Loucy (cell line): ENCODE measurements around the gene BEST4.

Experiments
- H2AFZ ChIP-seq: fragments of 200-600 bp; sonication (generic); 2 replicates; pipeline ENCODE4 v1.6.0; 2016; ENCODE audit warnings: antibody characterized with exemption, mild to moderate bottlenecking, low read length, moderate library complexity
- H3F3A ChIP-seq: fragments of 200-600 bp; 2 replicates; pipeline ENCODE4 v1.6.0; 2016; ENCODE audit warnings: antibody characterized with exemption, low read depth, mild to moderate bottlenecking
- H3K27me3 ChIP-seq: fragments of 200-600 bp; sonication (generic); 2 replicates; pipeline ENCODE4 v1.6.1; 2014; ENCODE audit warnings: low read length, mild to moderate bottlenecking; ENCODE audit not compliant: insufficient read depth, poor library complexity, severe bottlenecking
- H3K36me3 ChIP-seq: fragments of 200-600 bp; sonication (generic); 2 replicates; pipeline ENCODE4 v1.6.1; 2016; ENCODE audit warnings: low read length; ENCODE audit not compliant: insufficient read depth
- H3K4me1 ChIP-seq: fragments of 200-600 bp; sonication (generic); 2 replicates; pipeline ENCODE4 v1.5.1; 2014; ENCODE audit warnings: low read length, mild to moderate bottlenecking; ENCODE audit not compliant: insufficient read depth, poor library complexity, severe bottlenecking
- H3K4me2 ChIP-seq: fragments of 200-600 bp; sonication (generic); 2 replicates; pipeline ENCODE4 v1.6.0; 2014; ENCODE audit warnings: antibody characterized with exemption, low read length, low read depth, mild to moderate bottlenecking; ENCODE audit not compliant: poor library complexity, severe bottlenecking
- H3K4me3 ChIP-seq: fragments of 200-600 bp; sonication (generic); 2 replicates; pipeline ENCODE4 v1.5.1; 2014; ENCODE audit warnings: low read length, mild to moderate bottlenecking, mixed read lengths; ENCODE audit not compliant: poor library complexity, severe bottlenecking
- H3K79me2 ChIP-seq: fragments of 200-600 bp; sonication (generic); 2 replicates; pipeline ENCODE4 v1.6.1; 2014; ENCODE audit warnings: low read length; ENCODE audit not compliant: insufficient read depth
- H3K9ac ChIP-seq: fragments of 200-600 bp; sonication (generic); 2 replicates; pipeline ENCODE4 v1.6.0; 2014; ENCODE audit warnings: mild to moderate bottlenecking, low read depth, low read length, moderate library complexity; ENCODE audit not compliant: poor library complexity, severe bottlenecking
- H3K9me2 ChIP-seq: fragments of 200-600 bp; sonication (generic); replicated peaks from 2 replicates; pipeline ENCODE4 v1.6.1; 2016; ENCODE audit warnings: low read depth, low read length, mixed read lengths
- H3K9me3 ChIP-seq: fragments of 200-600 bp; sonication (generic); 2 replicates; pipeline ENCODE4 v1.6.1; 2014; ENCODE audit warnings: mild to moderate bottlenecking, antibody characterized with exemption, low read length, low read depth; ENCODE audit not compliant: insufficient read depth
- H4K20me1 ChIP-seq: fragments of 200-600 bp; sonication (generic); 2 replicates; pipeline ENCODE4 v1.6.0; 2014; ENCODE audit warnings: antibody characterized with exemption, low read length, mild to moderate bottlenecking; ENCODE audit not compliant: insufficient read depth, poor library complexity, severe bottlenecking
- CTCF ChIP-seq: fragments of 200-600 bp; sonication (generic); conservative IDR thresholded peaks from 2 replicates; pipeline ENCODE4 v1.5.1; 2014; ENCODE audit warnings: mild to moderate bottlenecking, antibody characterized with exemption, low read length
- EZH2phosphoT487 ChIP-seq: fragments of 200-600 bp; IDR thresholded peaks from 2 replicates; pipeline ENCODE4 v1.6.1; 2018; ENCODE audit warnings: antibody characterized with exemption, mild to moderate bottlenecking, moderate library complexity, borderline replicate concordance

The BEST4 gene

GRCh38 chr1:44805311-44806024, 17.5 kb upstream of the BEST4 start:
- H3K4me1 ChIP-seq, result peaks cover 25% of the 10 kb centered on the region
- no peaks in the 10 kb centered on the region for H4K20me1 ChIP-seq
- peaks cover 4% of the 10 kb centered on the region for H3K79me2 ChIP-seq
- TF ChIP-seq EZH2phosphoT487, result no peak
- TF ChIP-seq CTCF, result no peak
- H3K4me2 ChIP-seq, result no peak overlapping the region
- no peaks in the 10 kb centered on the region for H3K9me3 ChIP-seq
- no peak overlapping the region for H2AFZ ChIP-seq
- H3K9me2 ChIP-seq, result no peaks in the 10 kb centered on the region
- H3K9ac ChIP-seq, result no peak overlapping the region
- no peaks in the 10 kb centered on the region for H3K36me3 ChIP-seq
- no peak overlapping the region for H3K4me3 ChIP-seq
- H3K27me3 ChIP-seq, result no peaks in the 10 kb centered on the region
- no peaks in the 10 kb centered on the region for H3F3A ChIP-seq

GRCh38 chr1:44803312-44804095, 15.5 kb upstream of the BEST4 start:
- TF ChIP-seq CTCF (no peak), EZH2phosphoT487 (no peak)
- Histone ChIP-seq H3F3A (0 out of 2 replicates have a peak, but pooled peaks cover 2% of the 10 kb centered on the region), H3K9ac (no peak overlapping the region), H3K9me2 (no peaks in the 10 kb centered on the region), H2AFZ (no peak overlapping the region), H3K4me3 (no peak overlapping the region), H3K9me3 (no peaks in the 10 kb centered on the region), H3K4me2 (no peak overlapping the region), H3K27me3 (no peaks in the 10 kb centered on the region), H4K20me1 (no peaks in the 10 kb centered on the region), H3K4me1 (peaks cover 8% of the 10 kb centered on the region), H3K79me2 (peaks cover 4% of the 10 kb centered on the region), H3K36me3 (no peaks in the 10 kb centered on the region)

- H3K36me3 ChIP-seq, result no peaks in the 10 kb centered on the region
- peaks cover 5% of the 10 kb centered on the region for H3K4me1 ChIP-seq
- H3K27me3 ChIP-seq, result no peaks in the 10 kb centered on the region
- H3K79me2 ChIP-seq, result peaks cover 4% of the 10 kb centered on the region
- no peak overlapping the region for H3K4me3 ChIP-seq
- TF ChIP-seq CTCF, result no peak
- no peak for TF ChIP-seq EZH2phosphoT487
- no peaks in the 10 kb centered on the region for H3K9me2 ChIP-seq
- H3K9ac ChIP-seq, result no peak overlapping the region
- H4K20me1 ChIP-seq, result no peaks in the 10 kb centered on the region
- no peak overlapping the region for H3K4me2 ChIP-seq
- H2AFZ ChIP-seq, result no peak overlapping the region
- no peaks in the 10 kb centered on the region for H3K9me3 ChIP-seq
- 0 out of 2 replicates have a peak, but pooled peaks cover 2% of the 10 kb centered on the region for H3F3A ChIP-seq
These were observed 15.0 kb upstream of the BEST4 start for GRCh38 chr1:44803062-44803311.
